GM23248 (cell line): ENCODE results near the gene ACTL8.

ENCODE experiments used
- EZH2 ChIP-seq: fragments of 200-600 bp; sonication (generic); IDR thresholded peaks from 2 replicates; pipeline ENCODE4 v1.6.1; 2018; ENCODE audit warnings: antibody characterized with exemption, mild to moderate bottlenecking; ENCODE audit not compliant: insufficient read depth, poor library complexity, severe bottlenecking
- EZH2phosphoT487 ChIP-seq: fragments of 200-600 bp; sonication (generic); IDR thresholded peaks from 2 replicates; pipeline ENCODE4 v1.6.1; 2018; ENCODE audit warnings: antibody characterized with exemption, moderate library complexity, mild to moderate bottlenecking, low read depth; ENCODE audit not compliant: insufficient read depth

DNA sequence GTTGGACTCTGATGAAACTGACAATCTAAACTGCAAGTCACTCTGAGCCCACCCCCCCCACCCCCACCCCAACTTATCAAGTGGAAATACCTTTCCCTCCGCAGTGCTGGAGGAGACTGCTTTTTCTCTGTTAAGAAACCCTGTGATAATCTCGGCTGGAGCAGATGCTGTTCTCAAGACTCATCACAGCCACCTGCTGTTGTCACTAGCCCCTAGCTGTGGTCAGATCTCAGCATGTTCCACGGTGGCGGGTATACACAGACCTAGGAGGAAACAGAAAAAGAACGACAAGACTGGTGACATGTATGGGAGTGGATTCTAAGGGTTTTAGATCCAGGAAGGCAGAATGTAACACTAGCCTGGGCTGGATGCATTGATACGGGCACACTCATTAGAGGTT is 2.3 kb downstream of the ACTL8 start:
- TF ChIP-seq EZH2 (no peak), EZH2phosphoT487 (no peak)
